Osteocyte (in vitro differentiated cells): ENCODE data around the gene CRAT. TPM values are rescaled to one million over a fixed set of nuclear protein-coding genes. Genes with fewer than 3 reads are reported as not detected.
A peak's percentile ranks its signal among the peaks of the same experiment; 100 is the strongest.

ENCODE experiments used
- DNase-seq: peaks from one replicate; pipeline ENCODE4 v3.0.0; 2021; ENCODE audit warnings: mixed read lengths; ENCODE audit not compliant: unreplicated experiment; ENCODE audit errors: extremely low spot score
- H3K27ac Mint-ChIP-seq: one replicate; pipeline ENCODE4 v1.8.0; 2021; ENCODE audit warnings: mild to moderate bottlenecking, mixed read lengths; ENCODE audit not compliant: unreplicated experiment
- H3K27me3 Mint-ChIP-seq: one replicate; pipeline ENCODE4 v1.8.0; 2021; ENCODE audit warnings: mixed read lengths; ENCODE audit not compliant: unreplicated experiment
- H3K36me3 Mint-ChIP-seq: one replicate; pipeline ENCODE4 v1.8.0; 2021; ENCODE audit warnings: mixed read lengths; ENCODE audit not compliant: unreplicated experiment
- H3K4me1 Mint-ChIP-seq: one replicate; pipeline ENCODE4 v1.8.0; 2021; ENCODE audit warnings: mixed read lengths; ENCODE audit not compliant: unreplicated experiment
- H3K4me3 Mint-ChIP-seq: one replicate; pipeline ENCODE4 v1.8.0; 2021; ENCODE audit warnings: mild to moderate bottlenecking, moderate library complexity, mixed read lengths; ENCODE audit not compliant: unreplicated experiment
- H3K9me3 Mint-ChIP-seq: one replicate; pipeline ENCODE4 v1.8.0; 2021; ENCODE audit warnings: mixed read lengths; ENCODE audit not compliant: unreplicated experiment
- CTCF ChIP-seq: fragments of 200-600 bp; sonication (generic); IDR thresholded peaks from 2 replicates; pipeline ENCODE4 v1.5.0; 2021; ENCODE audit warnings: antibody characterized with exemption, mild to moderate bottlenecking, moderate library complexity
- total RNA-seq: library from RNA; stranded (reverse); gene quantifications from 2 replicates; pipeline ENCODE4 v1.2.1, GENCODE V29; 2021

CRAT gene
- total RNA-seq, 1 donor from 2014 or later: 55.1 TPM

- Mint-ChIP-seq H3K9me3 (no peaks in the 10 kb centered on the region), H3K27ac (peak overlapping the region; percentile 100), H3K4me3 (peak overlapping the region; percentile 74), H3K4me1 (peaks cover 83% of the 10 kb centered on the region), H3K36me3 (peaks cover 7% of the 10 kb centered on the region), H3K27me3 (no peaks in the 10 kb centered on the region)
- TF ChIP-seq CTCF: no peak
- no peak for DNase-seq
Observed at GRCh38 chr9:129141066-129142041, 30.8 kb upstream of the CRAT start.

- Mint-ChIP-seq H3K4me3 (peak overlapping the region; percentile 74), H3K36me3 (peaks cover 7% of the 10 kb centered on the region), H3K27me3 (no peaks in the 10 kb centered on the region), H3K9me3 (no peaks in the 10 kb centered on the region), H3K4me1 (peaks cover 75% of the 10 kb centered on the region), H3K27ac (peak overlapping the region; percentile 100)
- TF ChIP-seq CTCF: no peak
- DNase-seq: no peak
Observed at GRCh38 chr9:129140397-129141065, 29.9 kb upstream of the CRAT start.

GRCh38 chr9:129139993-129140396 is 29.4 kb upstream of the CRAT start:
- no peak for TF ChIP-seq CTCF
- no peaks in the 10 kb centered on the region for H3K27me3 Mint-ChIP-seq
- H3K36me3 Mint-ChIP-seq: peaks cover 9% of the 10 kb centered on the region
- H3K27ac Mint-ChIP-seq: peak overlapping the region; percentile 100
- H3K4me1 Mint-ChIP-seq: peaks cover 70% of the 10 kb centered on the region
- DNase-seq: peak; percentile 97
- H3K9me3 Mint-ChIP-seq: no peaks in the 10 kb centered on the region
- H3K4me3 Mint-ChIP-seq: peak overlapping the region; percentile 74

GRCh38 chr9:129139233-129139992 is 28.8 kb upstream of the CRAT start:
- peak; percentile 91 for DNase-seq
- peaks cover 68% of the 10 kb centered on the region for H3K4me1 Mint-ChIP-seq

More at GRCh38 chr9:129139233-129139992, 28.8 kb upstream of the CRAT start:
- peak overlapping the region; percentile 74 for H3K4me3 Mint-ChIP-seq
- H3K27me3 Mint-ChIP-seq: no peaks in the 10 kb centered on the region
- H3K9me3 Mint-ChIP-seq: no peaks in the 10 kb centered on the region
- H3K36me3 Mint-ChIP-seq: peaks cover 9% of the 10 kb centered on the region
- peak; percentile 90 for TF ChIP-seq CTCF
- peak overlapping the region; percentile 100 for H3K27ac Mint-ChIP-seq
